Glutamatergic neuron (in vitro differentiated cells): ENCODE results near the gene SIDT1. TPM values are rescaled to one million over a fixed set of nuclear protein-coding genes. Genes with fewer than 3 reads are reported as not detected.

Experiments used
- DNase-seq: peaks from one replicate; pipeline ENCODE4 v3.0.0; 2022
- H3K27ac Mint-ChIP-seq: one replicate; pipeline ENCODE4 v1.8.0; 2020; ENCODE audit warnings: mild to moderate bottlenecking, mixed read lengths, inconsistent platforms; ENCODE audit not compliant: unreplicated experiment
- H3K27me3 Mint-ChIP-seq: one replicate; pipeline ENCODE4 v1.8.0; 2020; ENCODE audit warnings: mild to moderate bottlenecking, moderate library complexity, mixed read lengths, inconsistent platforms; ENCODE audit not compliant: unreplicated experiment
- H3K36me3 Mint-ChIP-seq: one replicate; pipeline ENCODE4 v1.8.0; 2020; ENCODE audit warnings: mild to moderate bottlenecking, mixed read lengths, inconsistent platforms; ENCODE audit not compliant: unreplicated experiment
- H3K4me1 Mint-ChIP-seq: one replicate; pipeline ENCODE4 v1.8.0; 2020; ENCODE audit warnings: mild to moderate bottlenecking, low read depth, mixed read lengths, inconsistent platforms; ENCODE audit not compliant: unreplicated experiment
- H3K4me3 Mint-ChIP-seq: one replicate; pipeline ENCODE4 v1.8.0; 2020; ENCODE audit warnings: mild to moderate bottlenecking, mixed read lengths, inconsistent platforms; ENCODE audit not compliant: unreplicated experiment
- H3K9me3 Mint-ChIP-seq: one replicate; pipeline ENCODE4 v1.8.0; 2020; ENCODE audit warnings: mild to moderate bottlenecking, moderate library complexity, mixed read lengths, inconsistent platforms; ENCODE audit not compliant: unreplicated experiment
- total RNA-seq: library from RNA; stranded (reverse); fragmentation: NEBNext Ultra II Directional; extraction: Animal tissue kit (Norgen Biotek cat#: 25700); gene quantifications from one replicate; pipeline ENCODE4 v1.2.1, GENCODE V29; 2021; ENCODE audit not compliant: unreplicated experiment
- TF ChIP-seq, protein P1 (sequence below): fragments of 200-600 bp; sonication (generic); IDR thresholded peaks from one replicate; pipeline ENCODE4 v1.5.0; 2021; ENCODE audit not compliant: partially characterized antibody, unreplicated experiment

SIDT1 gene
- total RNA-seq, 1 donor from 2014 or later = not detected

DNA sequence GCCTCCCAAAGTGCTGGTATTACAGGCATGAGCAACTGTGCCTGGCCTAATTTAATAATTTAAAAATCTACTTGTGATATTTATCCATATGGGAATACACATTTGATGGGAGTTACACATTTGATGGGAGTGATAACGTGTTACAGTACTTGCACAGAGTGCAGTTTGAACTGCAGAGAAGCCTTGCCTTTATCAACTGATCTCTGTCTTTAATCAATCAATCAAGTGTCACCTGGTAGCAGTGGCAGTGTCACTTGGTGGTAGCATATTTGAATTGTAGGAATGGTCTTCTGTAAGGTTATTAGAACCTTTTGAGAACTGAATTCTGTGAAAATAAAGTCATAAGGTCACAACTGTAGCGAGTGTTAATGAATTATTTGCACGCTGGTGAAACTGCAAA is 37.8 kb downstream of the SIDT1 start:
- TF ChIP-seq, protein P1, sequence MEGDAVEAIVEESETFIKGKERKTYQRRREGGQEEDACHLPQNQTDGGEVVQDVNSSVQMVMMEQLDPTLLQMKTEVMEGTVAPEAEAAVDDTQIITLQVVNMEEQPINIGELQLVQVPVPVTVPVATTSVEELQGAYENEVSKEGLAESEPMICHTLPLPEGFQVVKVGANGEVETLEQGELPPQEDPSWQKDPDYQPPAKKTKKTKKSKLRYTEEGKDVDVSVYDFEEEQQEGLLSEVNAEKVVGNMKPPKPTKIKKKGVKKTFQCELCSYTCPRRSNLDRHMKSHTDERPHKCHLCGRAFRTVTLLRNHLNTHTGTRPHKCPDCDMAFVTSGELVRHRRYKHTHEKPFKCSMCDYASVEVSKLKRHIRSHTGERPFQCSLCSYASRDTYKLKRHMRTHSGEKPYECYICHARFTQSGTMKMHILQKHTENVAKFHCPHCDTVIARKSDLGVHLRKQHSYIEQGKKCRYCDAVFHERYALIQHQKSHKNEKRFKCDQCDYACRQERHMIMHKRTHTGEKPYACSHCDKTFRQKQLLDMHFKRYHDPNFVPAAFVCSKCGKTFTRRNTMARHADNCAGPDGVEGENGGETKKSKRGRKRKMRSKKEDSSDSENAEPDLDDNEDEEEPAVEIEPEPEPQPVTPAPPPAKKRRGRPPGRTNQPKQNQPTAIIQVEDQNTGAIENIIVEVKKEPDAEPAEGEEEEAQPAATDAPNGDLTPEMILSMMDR = no peak
- H3K4me3 Mint-ChIP-seq = no peak overlapping the region
- H3K27ac Mint-ChIP-seq = no peak overlapping the region
- peaks cover 2% of the 10 kb centered on the region for H3K9me3 Mint-ChIP-seq
- peaks cover 5% of the 10 kb centered on the region for H3K27me3 Mint-ChIP-seq
- no peaks in the 10 kb centered on the region for H3K36me3 Mint-ChIP-seq
- DNase-seq = no peak
- no peaks in the 10 kb centered on the region for H3K4me1 Mint-ChIP-seq

DNA sequence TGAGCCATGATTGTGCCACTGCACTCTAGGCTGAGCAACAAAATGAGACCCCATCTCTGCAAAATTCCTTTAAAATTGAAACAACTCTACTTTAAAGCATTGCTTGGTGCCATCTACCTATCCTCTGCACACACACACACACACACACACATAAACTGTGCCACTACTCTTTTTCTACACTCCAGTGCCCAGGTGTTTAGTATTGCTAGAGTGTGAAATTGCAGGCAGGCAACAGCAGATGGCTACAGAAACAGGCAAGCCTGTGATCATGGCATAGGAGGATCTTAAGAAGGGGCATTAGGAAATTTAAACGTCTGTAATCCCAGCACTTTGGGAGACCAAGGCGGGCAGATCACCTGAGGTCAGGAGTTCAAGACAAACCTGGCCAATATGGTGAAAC is 39.0 kb downstream of the SIDT1 start:
- Mint-ChIP-seq H3K27ac (no peak overlapping the region), H3K4me1 (no peaks in the 10 kb centered on the region), H3K9me3 (peaks cover 2% of the 10 kb centered on the region), H3K27me3 (peaks cover 6% of the 10 kb centered on the region), H3K4me3 (no peak overlapping the region), H3K36me3 (no peaks in the 10 kb centered on the region)
- TF ChIP-seq, protein P1 = no peak
- no peak for DNase-seq

DNA sequence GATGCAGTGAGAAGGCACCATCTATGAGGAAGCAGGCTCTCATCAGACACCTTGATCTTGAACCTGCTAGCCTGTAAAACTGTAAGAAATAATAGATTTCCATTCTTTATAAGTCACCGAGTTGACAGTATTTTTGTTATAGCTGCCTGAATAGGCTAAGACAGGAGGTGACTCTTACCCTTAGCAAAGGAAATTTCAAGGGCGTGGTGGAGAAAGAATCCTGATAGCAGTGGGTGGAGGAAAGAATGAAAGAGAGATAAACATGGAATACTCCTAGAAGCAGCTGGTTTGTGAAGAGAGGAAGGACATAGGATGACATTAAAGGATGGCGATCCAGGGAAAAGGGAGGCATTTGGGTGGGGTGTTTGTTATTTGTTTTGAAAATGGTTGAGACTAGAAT is 41.4 kb downstream of the SIDT1 start:
- H3K4me3 Mint-ChIP-seq = no peak overlapping the region
- H3K36me3 Mint-ChIP-seq = no peaks in the 10 kb centered on the region
- H3K27ac Mint-ChIP-seq = no peak overlapping the region
- peaks cover 2% of the 10 kb centered on the region for H3K9me3 Mint-ChIP-seq
- DNase-seq = no peak
- no peaks in the 10 kb centered on the region for H3K4me1 Mint-ChIP-seq
- H3K27me3 Mint-ChIP-seq = peaks cover 4% of the 10 kb centered on the region
- TF ChIP-seq, protein P1 = no peak

DNA sequence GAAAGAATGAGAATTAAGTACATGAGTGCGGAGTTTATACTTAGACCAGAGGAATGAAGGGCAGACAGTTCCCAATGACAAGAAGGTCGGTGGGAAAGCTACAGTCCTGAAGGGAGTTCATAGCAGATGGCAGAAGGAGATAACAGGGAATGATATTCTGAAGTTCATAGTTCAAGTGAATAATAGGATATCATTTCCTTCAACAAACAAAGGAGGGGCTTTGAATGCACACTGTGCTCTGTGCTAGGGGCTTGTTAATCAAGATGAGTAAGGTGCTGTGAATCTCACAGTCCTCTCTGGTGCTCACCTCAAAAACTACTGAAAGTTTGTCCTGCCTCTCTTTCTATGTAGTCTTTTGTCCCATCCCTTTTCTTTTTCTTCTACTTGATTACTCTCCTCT is 41.9 kb downstream of the SIDT1 start:
- H3K4me1 Mint-ChIP-seq = no peaks in the 10 kb centered on the region
- H3K27me3 Mint-ChIP-seq = peaks cover 4% of the 10 kb centered on the region
- H3K4me3 Mint-ChIP-seq = no peak overlapping the region
- H3K36me3 Mint-ChIP-seq = no peaks in the 10 kb centered on the region
- no peak for DNase-seq
- peaks cover 2% of the 10 kb centered on the region for H3K9me3 Mint-ChIP-seq
- TF ChIP-seq, protein P1 = no peak
- H3K27ac Mint-ChIP-seq = no peak overlapping the region

DNA sequence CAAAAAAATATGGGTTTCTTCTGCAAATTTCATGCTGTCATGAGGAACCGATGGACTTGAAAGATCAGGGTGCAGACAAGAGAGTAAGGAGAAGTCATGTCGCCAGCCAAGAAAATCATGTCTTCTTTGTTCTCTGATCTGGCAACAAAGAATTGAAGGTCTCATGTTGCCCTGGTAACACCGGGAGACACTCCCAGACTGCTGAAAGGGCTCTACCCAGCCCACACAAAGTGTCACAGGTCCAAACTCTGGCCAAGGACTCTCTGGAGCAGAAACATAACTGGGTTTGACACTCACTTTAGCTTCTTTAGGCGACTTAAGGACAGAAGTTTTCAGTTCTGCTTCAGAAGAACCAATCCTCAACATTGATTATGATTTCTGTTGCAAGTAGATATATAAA is 42.9 kb downstream of the SIDT1 start:
- H3K4me1 Mint-ChIP-seq = no peaks in the 10 kb centered on the region
- DNase-seq = no peak
- peaks cover 2% of the 10 kb centered on the region for H3K9me3 Mint-ChIP-seq
- peaks cover 4% of the 10 kb centered on the region for H3K27me3 Mint-ChIP-seq
- H3K4me3 Mint-ChIP-seq = no peak overlapping the region
- no peaks in the 10 kb centered on the region for H3K36me3 Mint-ChIP-seq
- H3K27ac Mint-ChIP-seq = no peak overlapping the region
- TF ChIP-seq, protein P1 = no peak
